ENCODE measurements around the gene MYRIP. TPM values are rescaled to one million over a fixed set of nuclear protein-coding genes. Genes with fewer than 3 reads are reported as not detected.

Gene MYRIP
- polyA plus RNA-seq, 1 of the 3 experiments (the other 2 are of a cell fraction), result 1.2 TPM

GRCh38 chr3:40120067-40120692 is 310.8 kb downstream of the MYRIP start:
- TF ChIP-seq GATA2 (CRISPR knock-in tag; IDR thresholded peaks at IDR 0.05), result peak; percentile 50
- no peak for TF ChIP-seq POLR2AphosphoS5 (IDR thresholded peaks at IDR 0.05; ENCODE audit: low read depth, low read length)
- no peaks in the 10 kb centered on the region for H3K9me3 ChIP-seq
- no peaks in the 10 kb centered on the region for H4K20me1 ChIP-seq (ENCODE audit: insufficient read depth)
- ChIA-PET CTCF (interaction anchor here (0.8 to 1.8 kb wide), 3 partner anchors 12 to 415 kb away, joined by 3 to 9 read pairs (median 3); no protein-coding TSS in a partner anchor), POLR2A (no interaction called here)
- H3K36me3 ChIP-seq (replicated peaks in 1 of 2; ENCODE audit: control insufficient read depth in 1 of 2, insufficient read depth in 2 of 2, low read length in 1 of 2), result no peaks in the 10 kb centered on the region
- H3F3A ChIP-seq (replicated peaks; ENCODE audit: insufficient read depth), result peaks cover 8% of the 10 kb centered on the region
- H3K4me3 ChIP-seq (ENCODE audit: low read depth in 2 of 2, low read length in 1 of 2), result no peak overlapping the region
- 26% methylated on average over 3 of the region's 3 CpGs for WGBS (ENCODE audit: low lambda C conversion rate)
- H3K4me1 ChIP-seq (ENCODE audit: control insufficient read depth in 1 of 2, insufficient read depth in 2 of 2, low read depth in 1 of 2, low read length in 1 of 2), result peaks cover 23 to 37% of the 10 kb centered on the region in 2 experiments
- H3K9ac ChIP-seq, result peak overlapping the region; percentile 40; the same call in 1 of the 2 replicates
- H3K27me3 ChIP-seq (ENCODE audit: insufficient read depth), result no peaks in the 10 kb centered on the region
- DNase-seq, result no peak
- H3K4me2 ChIP-seq, result peak overlapping the region; percentile 75
- H3K79me2 ChIP-seq (ENCODE audit: insufficient read depth), result no peaks in the 10 kb centered on the region
- peak overlapping the region; percentile 58 to 67 for H3K27ac ChIP-seq (ENCODE audit: low read depth in 2 of 2, low read length in 1 of 2)
- peak overlapping the region; percentile 67; the same call in 1 of the 2 replicates for H2AFZ ChIP-seq (ENCODE audit: low read depth)
- no peaks in the 10 kb centered on the region for H3K9me2 ChIP-seq

GRCh38 chr3:40120806-40121205 is 311.4 kb downstream of the MYRIP start:
- CTCF ChIA-PET, result interaction anchor here (0.8 to 1.8 kb wide), 3 partner anchors 11 to 415 kb away, joined by 3 to 9 read pairs (median 3); no protein-coding TSS in a partner anchor
- peak overlapping the region; percentile 58 to 67; a peak in 3 of 4 replicates for H3K27ac ChIP-seq (ENCODE audit: low read depth in 2 of 2, low read length in 1 of 2)

DNA sequence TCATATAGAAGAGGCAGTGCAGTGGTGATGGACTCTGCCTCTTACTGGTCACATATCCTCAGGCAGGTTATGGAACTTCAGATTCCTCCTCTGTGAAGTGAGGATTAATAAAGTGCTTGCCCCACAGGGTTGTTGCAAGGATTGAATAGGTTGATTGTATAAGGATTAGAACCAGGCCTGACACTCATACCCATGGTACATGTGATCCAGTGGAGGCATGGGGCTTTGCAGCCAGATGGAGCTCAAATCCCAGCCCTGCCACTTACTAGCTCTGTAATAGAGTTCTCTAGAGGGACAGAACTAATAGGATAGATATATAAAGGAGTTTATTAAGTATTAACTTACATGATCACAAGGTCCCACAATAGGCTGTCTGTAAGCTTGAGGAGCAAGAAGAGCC is 315.5 kb downstream of the MYRIP start:
- CTCF ChIA-PET, result no interaction called here
- TF ChIP-seq REST (IDR thresholded peaks at IDR 0.05; ENCODE audit: low read depth, low read length) (no peak), MEF2A (IDR thresholded peaks at IDR 0.05; ENCODE audit: borderline replicate concordance, low read depth) (no peak), ELF1 (IDR thresholded peaks at IDR 0.05) (no peak), RCOR1 (IDR thresholded peaks at IDR 0.05; ENCODE audit: low read length) (no peak), NFIC (IDR thresholded peaks at IDR 0.05; ENCODE audit: borderline replicate concordance) (no peak), RAD21 (IDR thresholded peaks at IDR 0.05; ENCODE audit: low read length) (no peak), FOSL2 (IDR thresholded peaks at IDR 0.05; ENCODE audit: borderline replicate concordance, low read depth) (no peak), NRF1 (IDR thresholded peaks at IDR 0.05; ENCODE audit: low read depth, low read length) (no peak), JUND (IDR thresholded peaks at IDR 0.05) (no peak), MAX (IDR thresholded peaks at IDR 0.05; ENCODE audit: low read depth) (no peak)
- TF ChIP-seq, protein P1, sequence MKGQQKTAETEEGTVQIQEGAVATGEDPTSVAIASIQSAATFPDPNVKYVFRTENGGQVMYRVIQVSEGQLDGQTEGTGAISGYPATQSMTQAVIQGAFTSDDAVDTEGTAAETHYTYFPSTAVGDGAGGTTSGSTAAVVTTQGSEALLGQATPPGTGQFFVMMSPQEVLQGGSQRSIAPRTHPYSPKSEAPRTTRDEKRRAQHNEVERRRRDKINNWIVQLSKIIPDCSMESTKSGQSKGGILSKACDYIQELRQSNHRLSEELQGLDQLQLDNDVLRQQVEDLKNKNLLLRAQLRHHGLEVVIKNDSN (IDR thresholded peaks at IDR 0.05; ENCODE audit: borderline replicate concordance, low read depth), result no peak

More at GRCh38 chr3:40120806-40121205, 311.4 kb downstream of the MYRIP start:
- no peaks in the 10 kb centered on the region for H4K20me1 ChIP-seq (ENCODE audit: insufficient read depth)
- H2AFZ ChIP-seq (ENCODE audit: low read depth), result peak overlapping the region; percentile 67; the same call in 1 of the 2 replicates
- no peak for TF ChIP-seq SMC3 (IDR thresholded peaks at IDR 0.05; ENCODE audit: low read depth, low read length)
- peak; percentile 43; the same call in 1 of the 2 replicates for TF ChIP-seq TCF12 (IDR thresholded peaks at IDR 0.05)
- TF ChIP-seq, protein P2, sequence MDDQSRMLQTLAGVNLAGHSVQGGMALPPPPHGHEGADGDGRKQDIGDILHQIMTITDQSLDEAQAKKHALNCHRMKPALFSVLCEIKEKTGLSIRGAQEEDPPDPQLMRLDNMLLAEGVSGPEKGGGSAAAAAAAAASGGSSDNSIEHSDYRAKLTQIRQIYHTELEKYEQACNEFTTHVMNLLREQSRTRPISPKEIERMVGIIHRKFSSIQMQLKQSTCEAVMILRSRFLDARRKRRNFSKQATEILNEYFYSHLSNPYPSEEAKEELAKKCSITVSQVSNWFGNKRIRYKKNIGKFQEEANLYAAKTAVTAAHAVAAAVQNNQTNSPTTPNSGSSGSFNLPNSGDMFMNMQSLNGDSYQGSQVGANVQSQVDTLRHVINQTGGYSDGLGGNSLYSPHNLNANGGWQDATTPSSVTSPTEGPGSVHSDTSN (IDR thresholded peaks at IDR 0.05), result peak; percentile 27; the same call in 1 of the 2 replicates
- no peak for TF ChIP-seq RFX5 (IDR thresholded peaks at IDR 0.05; ENCODE audit: low read length)
- peak; percentile 78; the same call in 1 of the 2 replicates for TF ChIP-seq RXRA (IDR thresholded peaks at IDR 0.05; ENCODE audit: borderline replicate concordance, low read depth)
- TF ChIP-seq NFIC (IDR thresholded peaks at IDR 0.05; ENCODE audit: borderline replicate concordance), result no peak
- peak overlapping the region; percentile 75 for H3K4me2 ChIP-seq
- no peak for DNase-seq
- H3K4me1 ChIP-seq (ENCODE audit: control insufficient read depth in 1 of 2, insufficient read depth in 2 of 2, low read depth in 1 of 2, low read length in 1 of 2), result peaks cover 23 to 36% of the 10 kb centered on the region in 2 experiments
- no peaks in the 10 kb centered on the region for H3K27me3 ChIP-seq (ENCODE audit: insufficient read depth)
- H3K79me2 ChIP-seq (ENCODE audit: insufficient read depth), result no peaks in the 10 kb centered on the region
- no peaks in the 10 kb centered on the region for H3K36me3 ChIP-seq (replicated peaks in 1 of 2; ENCODE audit: control insufficient read depth in 1 of 2, insufficient read depth in 2 of 2, low read length in 1 of 2)
- no peaks in the 10 kb centered on the region for H3K9me2 ChIP-seq
- H3K9ac ChIP-seq, result peak overlapping the region; percentile 40; the same call in 1 of the 2 replicates
- H3K9me3 ChIP-seq, result no peaks in the 10 kb centered on the region
- no peak overlapping the region for H3K4me3 ChIP-seq (ENCODE audit: low read depth in 2 of 2, low read length in 1 of 2)
- POLR2A ChIA-PET, result no interaction called here
- WGBS (ENCODE audit: low lambda C conversion rate), result 69% methylated on average over 3 of the region's 3 CpGs
- H3F3A ChIP-seq (replicated peaks; ENCODE audit: insufficient read depth), result peaks cover 8% of the 10 kb centered on the region

More for the DNA sequence above, 315.5 kb downstream of the MYRIP start:
- no peak for DNase-seq
- no peaks in the 10 kb centered on the region for H3K9me2 ChIP-seq
- no peak overlapping the region for H2AFZ ChIP-seq (ENCODE audit: low read depth)
- peaks cover 15 to 17% of the 10 kb centered on the region in 2 experiments; a peak in 3 of 4 replicates for H3K4me1 ChIP-seq (ENCODE audit: control insufficient read depth in 1 of 2, insufficient read depth in 2 of 2, low read depth in 1 of 2, low read length in 1 of 2)
- no peaks in the 10 kb centered on the region for H3K36me3 ChIP-seq (replicated peaks in 1 of 2; ENCODE audit: control insufficient read depth in 1 of 2, insufficient read depth in 2 of 2, low read length in 1 of 2)
- no peak overlapping the region for H3K9ac ChIP-seq
- POLR2A ChIA-PET, result no interaction called here
- no peak overlapping the region for H3K4me2 ChIP-seq
- no peak overlapping the region for H3K4me3 ChIP-seq (ENCODE audit: low read depth in 2 of 2, low read length in 1 of 2)
- H3K79me2 ChIP-seq (ENCODE audit: insufficient read depth), result no peaks in the 10 kb centered on the region
- H3K27ac ChIP-seq (ENCODE audit: low read depth in 2 of 2, low read length in 1 of 2), result no peak overlapping the region
- no peaks in the 10 kb centered on the region for H4K20me1 ChIP-seq (ENCODE audit: insufficient read depth)
- no peaks in the 10 kb centered on the region for H3K27me3 ChIP-seq (ENCODE audit: insufficient read depth)
- no peaks in the 10 kb centered on the region for H3K9me3 ChIP-seq
- H3F3A ChIP-seq (replicated peaks; ENCODE audit: insufficient read depth), result peaks cover 5% of the 10 kb centered on the region

Measured in SK-N-SH (cell line).